GM20000 (cell line): ENCODE results near the gene DTX1.

ENCODE experiments used
- DNase-seq: peaks from one replicate; pipeline ENCODE4 v3.0.0; 2012; ENCODE audit warnings: low spot score
- TF ChIP-seq, protein P1 (sequence below): IDR thresholded peaks from 2 replicates; pipeline ENCODE4 v1.5.1; 2012; ENCODE audit warnings: mild to moderate bottlenecking, control low read depth; ENCODE audit errors: extremely low read depth, missing control alignments

The DTX1 gene

DNA sequence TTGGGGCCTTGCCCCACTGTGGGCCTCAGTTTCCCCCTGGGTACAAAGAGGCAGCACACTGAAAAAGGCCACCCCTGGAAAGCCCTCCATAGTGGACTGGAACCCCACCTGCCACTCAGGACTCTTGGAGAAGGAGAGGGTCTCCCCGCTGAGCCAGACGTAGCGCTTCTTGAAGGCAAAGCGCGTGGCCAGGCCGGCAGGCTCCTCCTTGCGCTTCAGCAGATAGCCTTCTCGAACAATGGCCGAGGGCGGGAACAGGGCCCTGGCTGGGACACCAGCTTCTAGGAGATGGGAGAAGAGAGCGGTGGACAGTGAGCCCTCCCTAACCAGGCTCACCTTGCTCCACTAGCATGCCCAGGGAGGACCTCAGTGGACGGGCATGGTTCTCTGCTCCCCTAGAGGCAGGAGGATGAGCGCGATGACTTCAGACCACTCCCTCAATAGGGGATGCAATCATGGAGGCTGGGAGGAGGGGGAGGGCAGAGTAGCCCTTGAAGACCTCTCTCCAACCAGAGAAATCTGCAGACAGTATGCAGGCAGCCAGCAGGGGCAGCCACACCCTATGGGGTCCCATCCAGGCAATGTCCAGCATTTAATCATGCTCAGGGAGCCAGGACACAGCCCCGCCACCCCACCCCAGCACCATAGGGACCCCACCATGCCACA lies 49.2 kb downstream of the DTX1 start:
- TF ChIP-seq, protein P1, sequence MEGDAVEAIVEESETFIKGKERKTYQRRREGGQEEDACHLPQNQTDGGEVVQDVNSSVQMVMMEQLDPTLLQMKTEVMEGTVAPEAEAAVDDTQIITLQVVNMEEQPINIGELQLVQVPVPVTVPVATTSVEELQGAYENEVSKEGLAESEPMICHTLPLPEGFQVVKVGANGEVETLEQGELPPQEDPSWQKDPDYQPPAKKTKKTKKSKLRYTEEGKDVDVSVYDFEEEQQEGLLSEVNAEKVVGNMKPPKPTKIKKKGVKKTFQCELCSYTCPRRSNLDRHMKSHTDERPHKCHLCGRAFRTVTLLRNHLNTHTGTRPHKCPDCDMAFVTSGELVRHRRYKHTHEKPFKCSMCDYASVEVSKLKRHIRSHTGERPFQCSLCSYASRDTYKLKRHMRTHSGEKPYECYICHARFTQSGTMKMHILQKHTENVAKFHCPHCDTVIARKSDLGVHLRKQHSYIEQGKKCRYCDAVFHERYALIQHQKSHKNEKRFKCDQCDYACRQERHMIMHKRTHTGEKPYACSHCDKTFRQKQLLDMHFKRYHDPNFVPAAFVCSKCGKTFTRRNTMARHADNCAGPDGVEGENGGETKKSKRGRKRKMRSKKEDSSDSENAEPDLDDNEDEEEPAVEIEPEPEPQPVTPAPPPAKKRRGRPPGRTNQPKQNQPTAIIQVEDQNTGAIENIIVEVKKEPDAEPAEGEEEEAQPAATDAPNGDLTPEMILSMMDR, result no peak
- DNase-seq, result no peak

DNA sequence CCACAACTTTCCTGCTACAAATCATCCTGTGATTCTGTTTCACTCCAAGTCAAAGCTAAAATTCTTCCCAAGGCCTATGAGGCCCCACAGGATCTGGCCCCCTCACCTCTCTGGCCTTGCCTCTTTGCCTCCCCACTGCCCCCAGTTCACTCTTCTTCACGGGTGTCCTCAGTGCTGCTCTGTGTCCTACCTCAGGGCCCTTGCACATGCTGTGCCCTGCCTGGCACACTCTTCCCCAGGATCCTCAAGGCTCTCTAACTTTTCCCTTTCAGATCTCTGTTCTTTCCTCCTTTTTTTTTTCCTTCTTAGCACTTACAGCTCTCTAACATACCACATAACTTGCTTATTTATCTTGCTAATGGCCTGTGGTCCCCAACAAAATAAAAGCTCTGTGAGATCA lies 49.8 kb downstream of the DTX1 start:
- no peak for DNase-seq
- TF ChIP-seq, protein P1, result no peak

DNA sequence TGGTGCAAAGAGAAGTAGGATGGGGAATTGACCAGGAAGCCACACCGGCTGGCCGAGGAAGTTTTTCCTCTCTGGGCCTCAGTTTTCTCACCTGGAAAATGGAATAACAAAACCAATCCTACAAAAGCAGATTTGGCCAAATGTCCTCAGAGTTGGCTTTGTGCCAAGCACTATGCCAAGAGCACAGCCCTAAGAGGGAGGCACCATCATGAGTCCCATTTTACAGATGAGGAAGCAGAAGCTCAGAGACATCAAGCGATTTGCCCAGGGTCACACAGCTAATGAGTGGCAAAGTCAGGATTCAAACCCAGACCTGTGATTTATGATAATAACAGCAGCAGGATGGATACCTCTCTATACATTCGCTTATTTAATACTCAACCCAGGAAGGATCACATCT lies 51.8 kb downstream of the DTX1 start:
- DNase-seq, result no peak

DNA sequence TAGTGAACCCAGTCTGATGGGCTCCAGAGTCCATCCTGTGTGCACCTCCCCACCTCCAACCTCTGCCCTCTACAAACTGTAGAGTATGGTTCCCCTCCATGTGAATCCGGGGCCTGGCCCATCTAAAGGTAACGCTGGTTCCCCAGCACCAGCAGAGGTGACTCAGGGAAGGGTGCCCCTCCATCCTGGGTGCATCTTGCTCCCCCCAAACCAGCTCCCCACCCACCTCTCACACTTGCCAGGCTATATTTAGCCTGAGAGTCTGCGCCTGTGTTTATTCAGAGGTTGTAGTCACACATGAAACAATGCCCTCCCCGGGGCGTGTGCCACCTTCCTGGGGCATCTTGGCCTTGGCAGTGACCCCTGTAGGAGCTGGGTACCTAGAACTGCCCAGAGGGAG lies 52.8 kb downstream of the DTX1 start:
- TF ChIP-seq, protein P1, result no peak
- no peak for DNase-seq

More for the DNA sequence above, 51.8 kb downstream of the DTX1 start:
- TF ChIP-seq, protein P1, result no peak

DNA sequence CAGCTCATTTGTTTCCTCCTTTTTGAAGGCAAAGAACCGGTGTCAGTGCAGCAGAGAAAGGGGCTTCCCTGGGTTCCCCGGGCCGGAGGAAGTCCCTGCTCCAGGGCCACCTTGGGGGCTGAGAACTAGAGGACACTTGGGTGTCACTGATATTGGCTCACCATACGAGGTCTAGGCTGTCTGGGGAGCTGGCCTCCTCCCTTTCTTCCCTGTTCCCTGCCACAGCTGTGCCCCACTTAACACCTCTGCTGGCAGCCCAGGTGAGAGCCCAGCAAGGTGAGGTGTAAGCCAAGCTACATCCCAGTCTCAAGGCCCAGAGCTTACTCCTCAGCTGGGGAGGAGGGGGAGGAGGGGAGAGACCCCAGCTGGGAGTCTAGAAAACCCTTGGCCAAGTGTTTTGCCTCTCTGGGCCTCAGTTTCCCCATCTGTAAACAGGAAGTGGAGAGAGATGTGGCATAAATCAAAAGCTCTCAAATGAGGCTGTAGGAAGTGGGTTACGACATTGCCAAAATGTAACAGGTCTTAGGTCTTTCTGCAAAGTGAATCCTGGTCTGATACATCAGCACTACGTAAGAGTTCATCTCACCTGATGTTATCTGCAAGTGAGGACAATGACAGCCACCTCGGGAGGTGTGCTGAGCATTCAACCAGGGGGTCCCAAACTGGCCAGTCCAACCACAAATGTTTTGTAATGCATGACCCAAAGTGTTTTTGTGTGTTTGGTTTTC lies 53.5 kb downstream of the DTX1 start:
- no peak for DNase-seq
- TF ChIP-seq, protein P1, result no peak

DNA sequence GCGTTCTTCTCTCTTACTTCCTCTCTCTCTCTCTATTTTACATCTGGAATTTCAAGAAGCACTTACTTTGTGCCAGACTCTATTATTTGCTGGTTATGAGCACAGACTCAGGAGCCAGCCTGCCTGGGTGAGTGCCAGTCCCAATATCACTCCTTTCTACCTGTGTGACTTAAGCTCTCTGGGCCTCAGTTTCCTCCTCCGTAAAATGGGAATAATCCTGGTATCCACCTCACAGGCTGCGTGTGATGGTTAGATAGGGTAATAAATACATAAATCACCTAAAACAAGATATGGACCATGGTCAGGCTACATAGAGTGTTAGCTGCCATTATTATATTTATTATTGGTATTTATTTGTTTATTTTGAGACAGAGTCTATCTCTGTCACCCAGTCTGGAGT lies 54.7 kb downstream of the DTX1 start:
- no peak for DNase-seq
- TF ChIP-seq, protein P1, result no peak

DNA sequence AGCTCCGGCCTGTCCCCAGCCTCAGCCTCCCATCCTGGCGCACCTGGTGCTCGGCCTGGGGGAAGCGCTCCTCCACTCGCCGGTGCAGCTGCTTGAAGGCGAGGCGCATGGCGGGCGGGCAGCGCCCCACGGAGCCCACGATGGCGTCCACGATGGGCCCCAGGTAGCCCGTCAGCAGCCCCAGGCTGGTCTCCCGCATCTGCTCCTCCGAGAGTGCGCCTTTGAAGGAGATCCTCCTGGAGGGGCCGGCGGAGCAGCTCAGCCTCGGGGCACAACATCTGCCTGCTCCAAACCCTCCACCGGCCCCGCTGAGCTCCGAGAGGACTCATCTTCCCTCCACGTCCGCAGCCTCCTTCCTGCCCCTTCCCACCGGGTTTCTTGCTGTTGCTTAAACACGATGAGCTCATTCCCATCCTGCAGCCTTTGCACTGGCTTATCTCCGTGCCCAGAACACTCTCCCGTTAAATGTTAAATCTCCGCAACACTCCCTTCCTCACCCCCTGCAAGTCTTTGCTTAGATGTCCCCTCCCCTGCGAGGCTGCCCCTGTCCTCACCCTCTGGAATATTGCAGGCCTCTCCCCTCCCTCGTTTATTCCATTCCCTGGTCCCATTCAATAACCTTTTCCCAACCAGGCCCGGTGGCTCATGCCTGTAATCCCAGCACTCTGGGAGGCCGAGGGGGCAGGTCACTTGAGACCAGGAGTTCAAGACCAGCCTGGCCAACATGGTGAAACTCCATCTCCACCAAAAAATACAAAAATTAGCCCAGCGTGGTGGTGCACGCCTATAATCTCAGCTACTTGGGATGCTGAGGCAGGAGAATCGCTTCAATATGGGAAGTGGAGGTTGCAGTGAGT lies 55.7 kb downstream of the DTX1 start:
- DNase-seq, result no peak
- TF ChIP-seq, protein P1, result no peak
